Thyroid gland (tissue), 4 donors: ENCODE measurements around the gene MACROH2A1. TPM values are rescaled to one million over a fixed set of nuclear protein-coding genes. Genes with fewer than 3 reads are reported as not detected.

ENCODE experiments used
- DNase-seq, 2 donors: peaks; one replicate each; pipeline ENCODE4 v3.0.0-alpha.2; 2019
- H3K27ac ChIP-seq, 3 donors: fragments of 200-600 bp; sonication (generic); 1 replicate in 2 of 3; 2 replicates in 1 of 3; pipeline ENCODE4 v1.5.1; 2016 to 2019; ENCODE audit warnings: mild to moderate bottlenecking in 1 of 3, moderate library complexity in 1 of 3
- H3K27me3 ChIP-seq: fragments of 200-600 bp; sonication (generic); one replicate; pipeline ENCODE4 v1.5.1; 2019
- H3K36me3 ChIP-seq, 2 donors: fragments of 200-600 bp; sonication (generic); one replicate each; pipeline ENCODE4 v1.5.1; 2016 to 2019
- H3K4me1 ChIP-seq, 2 donors: fragments of 200-600 bp; sonication (generic); one replicate each; pipeline ENCODE4 v1.5.1; 2017 to 2019
- H3K4me3 ChIP-seq, 3 donors: fragments of 200-600 bp; sonication (generic); replicated peaks in 1 of 3; 1 replicate in 2 of 3; 2 replicates in 1 of 3; pipeline ENCODE4 v1.5.1; 2016; ENCODE audit warnings: mild to moderate bottlenecking in 1 of 3
- H3K9me3 ChIP-seq: fragments of 200-600 bp; sonication (generic); one replicate; pipeline ENCODE4 v1.5.1; 2017
- CTCF ChIP-seq, 6 experiments: fragments of 200-600 bp in 3 of 6; fragments of 450-650 bp in 3 of 6; sonication (generic) in 3 of 6; IDR thresholded peaks; one replicate each; pipeline ENCODE4 v1.5.1; 2016 to 2019; ENCODE audit warnings: antibody characterized with exemption in 6 of 6, mild to moderate bottlenecking in 2 of 6, inconsistent platforms in 1 of 6, moderate library complexity in 1 of 6
- POLR2A ChIP-seq, 2 donors: fragments of 450-650 bp; IDR thresholded peaks; one replicate each; pipeline ENCODE4 v1.6.1; 2017; ENCODE audit warnings: antibody characterized with exemption in 2 of 2, mild to moderate bottlenecking in 2 of 2, moderate library complexity in 1 of 2
- WGBS, 2 donors: methylation state at CpG; one replicate each; pipeline ENCODE4 v1.1.5; 2017; 5-methylcytosine and 5-hydroxymethylcytosine counted together
- intact Hi-C: fragments of 100-400 bp; cut with DNase I; formaldehyde crosslinking; loops from one replicate; pipeline ENCODE4 v1.15.1; 2023
- total RNA-seq, 4 donors: library from RNA; depleted of rRNA; stranded (reverse); fragments of >200 nt; gene quantifications; one replicate each; pipeline ENCODE4 v1.2.3, GENCODE V29; 2016

Gene MACROH2A1
- total RNA-seq, 4 donors from 2014 or later, result 149 to 242 (median 227) TPM

- no peak for DNase-seq
- Histone ChIP-seq H3K9me3 (no peaks in the 10 kb centered on the region), H3K27ac (no peak overlapping the region), H3K27me3 (no peaks in the 10 kb centered on the region), H3K4me3 (no peak overlapping the region), H3K4me1 (peaks cover 8 to 17% of the 10 kb centered on the region in 2 donors), H3K36me3 (peaks cover 6 to 14% of the 10 kb centered on the region in 2 donors)
- WGBS, 2 donors, result 97 to 99% methylated on average over 2 of the region's 2 CpGs
- TF ChIP-seq CTCF (IDR thresholded peaks at IDR 0.05), result no peak
- TF ChIP-seq POLR2A (IDR thresholded peaks at IDR 0.05), result no peak
- intact Hi-C loops, result no loop called here
These were observed 36.9 kb downstream of the MACROH2A1 start for GRCh38 chr5:135362102-135362501.

DNA sequence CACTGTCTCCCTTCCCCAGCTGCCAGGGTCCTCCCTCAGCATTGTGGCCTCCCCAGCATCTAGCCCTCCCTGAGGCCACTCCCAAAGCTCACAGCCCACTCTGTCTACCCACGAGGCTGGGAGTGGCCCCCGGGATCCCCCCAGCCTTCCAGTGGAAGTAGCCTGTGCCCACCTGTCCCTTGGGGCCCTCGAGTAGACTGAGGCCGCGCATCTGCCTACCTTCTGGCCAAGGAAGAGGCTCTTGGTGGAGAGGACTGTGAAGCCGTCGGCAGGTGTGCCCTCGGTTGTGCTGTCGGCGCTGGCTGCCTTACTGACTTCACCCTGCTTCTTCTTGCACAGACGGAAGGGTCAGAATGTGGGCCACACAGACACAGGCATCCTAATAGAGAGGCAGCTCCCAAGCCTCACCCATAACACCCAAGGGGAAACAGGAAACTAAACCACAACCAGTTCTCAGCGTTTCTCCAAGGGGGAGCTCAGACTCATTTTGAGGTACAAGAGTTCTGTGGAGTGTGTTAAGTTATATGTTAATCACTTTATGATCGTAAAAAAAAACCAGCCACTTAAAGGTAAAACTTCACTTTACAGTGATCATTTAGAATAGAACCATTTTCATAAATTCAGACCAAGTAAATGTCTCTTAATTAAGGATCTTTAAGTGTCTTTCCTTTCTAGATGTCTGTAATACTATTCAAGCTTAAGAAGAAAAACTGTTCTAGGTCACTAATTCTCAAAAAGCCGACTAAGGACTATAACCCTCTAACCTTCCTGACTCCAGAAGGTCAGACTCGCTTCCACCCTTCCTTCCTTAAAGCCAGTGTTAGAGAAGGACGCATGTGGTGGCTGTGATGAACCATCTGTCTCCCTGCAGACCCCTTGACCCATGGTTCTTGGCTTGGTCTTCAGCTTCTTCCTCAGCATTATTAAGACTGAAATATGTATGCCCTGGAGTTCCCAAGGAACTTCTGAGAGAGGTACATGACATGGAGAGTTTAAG lies 38.5 kb downstream of the MACROH2A1 start:
- TF ChIP-seq CTCF (IDR thresholded peaks at IDR 0.05) (no peak), POLR2A (IDR thresholded peaks at IDR 0.05) (no peak)
- intact Hi-C loops, result no loop called here
- Histone ChIP-seq H3K9me3 (no peaks in the 10 kb centered on the region), H3K4me1 (peaks cover 22 to 27% of the 10 kb centered on the region in 2 donors), H3K27me3 (no peaks in the 10 kb centered on the region), H3K27ac (no peak overlapping the region), H3K4me3 (no peak overlapping the region), H3K36me3 (peaks cover 6 to 14% of the 10 kb centered on the region in 2 donors)
- WGBS, 2 donors, result 89 to 90% methylated on average over 14 to 16 of the region's 16 CpGs
- DNase-seq, result no peak

DNA sequence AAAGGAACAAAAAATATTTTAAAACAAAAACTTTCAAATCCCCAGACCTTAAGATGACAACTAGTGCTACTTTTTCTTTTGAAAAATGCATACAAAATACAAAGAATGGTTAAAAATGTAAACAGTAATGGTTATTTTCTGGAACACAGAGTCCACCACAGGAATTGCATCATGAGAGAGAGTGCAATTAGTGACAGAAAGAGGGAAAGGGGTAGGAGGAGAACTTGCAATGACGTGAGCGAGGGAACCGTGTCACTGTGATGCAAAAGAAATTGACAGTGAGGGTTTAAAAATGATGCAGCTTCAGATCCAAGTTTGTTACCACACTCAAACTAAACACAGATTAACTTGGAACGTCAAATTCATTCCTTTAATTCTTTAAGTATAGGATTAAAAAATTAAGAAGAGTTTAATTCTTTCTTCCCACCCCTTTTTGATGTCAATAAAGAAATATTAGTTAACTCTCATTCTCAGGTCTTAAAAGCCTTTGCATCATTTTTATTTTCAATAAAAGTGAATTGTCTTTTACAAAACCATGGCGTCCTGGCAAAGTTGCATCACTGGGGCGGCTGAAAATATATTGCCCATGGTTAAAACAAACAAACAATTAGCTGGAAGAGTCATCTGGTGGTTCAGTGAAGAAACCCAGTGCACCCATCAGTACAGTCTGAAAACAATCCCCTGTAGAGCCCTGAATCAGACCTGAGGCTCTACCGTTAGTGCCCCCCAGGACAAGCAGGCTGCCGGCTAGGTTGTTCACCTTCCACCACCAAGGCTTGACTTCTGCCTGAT lies 39.5 kb downstream of the MACROH2A1 start:
- intact Hi-C loops, result no loop called here
- Histone ChIP-seq H3K27me3 (no peaks in the 10 kb centered on the region), H3K36me3 (peaks cover 6 to 14% of the 10 kb centered on the region in 2 donors), H3K4me1 (peaks cover 22 to 37% of the 10 kb centered on the region in 2 donors), H3K27ac (no peak overlapping the region), H3K9me3 (no peaks in the 10 kb centered on the region), H3K4me3 (no peak overlapping the region)
- no peak for DNase-seq
- WGBS, 2 donors, result 95 to 97% methylated on average over 8 of the region's 8 CpGs
- TF ChIP-seq POLR2A (IDR thresholded peaks at IDR 0.05) (no peak), CTCF (IDR thresholded peaks at IDR 0.05) (no peak)

- H3K36me3 ChIP-seq, result peaks cover 6 to 14% of the 10 kb centered on the region in 2 donors
- H3K4me3 ChIP-seq, result no peak overlapping the region
- no peak for DNase-seq
- TF ChIP-seq POLR2A (IDR thresholded peaks at IDR 0.05) (no peak), CTCF (IDR thresholded peaks at IDR 0.05) (no peak)
- peaks cover 33 to 51% of the 10 kb centered on the region in 2 donors for H3K4me1 ChIP-seq
- H3K27ac ChIP-seq, result peak overlapping the region in 1 of 3 donors; percentile 73
- no peaks in the 10 kb centered on the region for H3K9me3 ChIP-seq
- H3K27me3 ChIP-seq, result no peaks in the 10 kb centered on the region
- intact Hi-C loops, result no loop called here
These were observed 41.3 kb downstream of the MACROH2A1 start for GRCh38 chr5:135357685-135358084.
